ENCODE data around the gene MOSPD3. TPM values are rescaled to one million over a fixed set of nuclear protein-coding genes. Genes with fewer than 3 reads are reported as not detected.

Gene MOSPD3
- total and polyA plus RNA-seq, 2 donors (not counting 3 experiments of a cell fraction or from before 2014, with no cell fraction given), result 24.4 to 40.7 TPM

- H3K27me3 ChIP-seq (ENCODE audit: control insufficient read depth in 2 of 2, insufficient read depth in 2 of 2, low read length in 2 of 2), result no peaks in the 10 kb centered on the region
- DNase-seq (ENCODE audit: low read depth, low spot score), result no peak
Observed at GRCh38 chr7:100641860-100642533, 29.7 kb downstream of the MOSPD3 start.

More at GRCh38 chr7:100641860-100642533, 29.7 kb downstream of the MOSPD3 start:
- H3K4me2 ChIP-seq (ENCODE audit: insufficient read depth, low read length), result no peak overlapping the region
- ChIA-PET CTCF (no interaction called here), POLR2A (no interaction called here)
- no peaks in the 10 kb centered on the region for H3K9me3 ChIP-seq (replicated peaks; ENCODE audit: control insufficient read depth, insufficient read depth, low read length)
- H3K4me1 ChIP-seq (ENCODE audit: control insufficient read depth, extremely low read depth, insufficient read depth, low read length), result no peaks in the 10 kb centered on the region
- FAIRE-seq, result no peak
- H3K79me2 ChIP-seq (ENCODE audit: control insufficient read depth, insufficient read depth, low read length), result no peaks in the 10 kb centered on the region
- H4K20me1 ChIP-seq (replicated peaks; ENCODE audit: control insufficient read depth, extremely low read depth, insufficient read depth, low read length), result no peaks in the 10 kb centered on the region
- no TSS peak for BruUV-seq (replicated peaks)
- H3K9me1 ChIP-seq (replicated peaks; ENCODE audit: control insufficient read depth, extremely low read depth, insufficient read depth, low read length), result no peaks in the 10 kb centered on the region
- dilution Hi-C loops (cut with MboI; ENCODE audit: extremely low pct_ligation_motif_present, low sequenced_read_pairs) (no loop called here), intact Hi-C loops (cut with micrococcal nuclease) (no loop called here)
- H3K4me3 ChIP-seq (replicated peaks in 1 of 3; ENCODE audit: insufficient read depth in 1 of 3, low read depth in 1 of 3, low read length in 3 of 3), result no peak overlapping the region
- no peak overlapping the region for H3K9ac ChIP-seq (replicated peaks; ENCODE audit: extremely low read depth, insufficient read depth, low read length)
- H2AFZ ChIP-seq (ENCODE audit: low read depth, low read length), result no peak overlapping the region
- TF ChIP-seq POLR2A (IDR thresholded peaks at IDR 0.05; ENCODE audit: low read depth, low read length) (no peak), POLR2AphosphoS5 (IDR thresholded peaks at IDR 0.05; ENCODE audit: insufficient read depth, low read depth, low read length) (no peak), EZH2 (IDR thresholded peaks at IDR 0.05; ENCODE audit: borderline replicate concordance, low read depth, low read length, severe bottlenecking) (no peak), CTCF (IDR thresholded peaks at IDR 0.05; ENCODE audit: extremely low read depth in 1 of 2, insufficient read depth in 1 of 2, low read depth in 1 of 2, low read length in 2 of 2) (no peak)
- H3K36me3 ChIP-seq (ENCODE audit: control insufficient read depth in 2 of 2, extremely low read depth in 1 of 2, insufficient read depth in 2 of 2, low read length in 2 of 2), result no peaks in the 10 kb centered on the region
- no peak overlapping the region for H3K27ac ChIP-seq (ENCODE audit: insufficient read depth, low read depth, low read length)

Data from endothelial cell of umbilical vein (primary cell).